DND-41 (cell line): ENCODE measurements around the gene GRID2.

ENCODE experiments used
- CTCF ChIP-seq: IDR thresholded peaks from 2 replicates; pipeline ENCODE4 v1.5.1; 2012; ENCODE audit warnings: borderline replicate concordance, low read length, moderate library complexity, mild to moderate bottlenecking; ENCODE audit not compliant: poor library complexity, severe bottlenecking; ENCODE audit errors: extremely low read depth
- EZH2 ChIP-seq: IDR thresholded peaks from 3 replicates; pipeline ENCODE4 v1.6.1; 2012; ENCODE audit warnings: borderline replicate concordance, low read depth, mild to moderate bottlenecking, moderate library complexity, low read length, inconsistent platforms; ENCODE audit not compliant: severe bottlenecking

GRCh38 chr4:93285346-93285745 lies 981.6 kb downstream of the GRID2 start:
- TF ChIP-seq EZH2: no peak
- TF ChIP-seq CTCF: no peak
